Heart left ventricle (tissue), 16 donors: ENCODE data around the gene ROGDI. TPM values are rescaled to one million over a fixed set of nuclear protein-coding genes. Genes with fewer than 3 reads are reported as not detected.

Source experiments
- ATAC-seq, 4 donors: fragments of 200-7000 bp; cut with Tn5 transposase; one replicate each; pipeline ENCODE4 v1.9.1; 2020 to 2022; ENCODE audit warnings: moderate library complexity in 4 of 4, mild to moderate bottlenecking in 3 of 4, moderate number of reproducible peaks in 1 of 4
- DNase-seq, 5 donors: peaks; one replicate each; pipeline ENCODE4 v3.0.0-alpha.2; 2020
- H3K27ac ChIP-seq, 12 donors: fragments of 200-600 bp; sonication (generic) in 4 of 12; one replicate each; pipeline versions ENCODE4 v1.5.0 to v1.8.0; 2016 to 2022; ENCODE audit warnings: mild to moderate bottlenecking in 2 of 12
- H3K27me3 ChIP-seq, 9 donors: fragments of 200-600 bp; sonication (generic) in 2 of 9; one replicate each; pipeline versions ENCODE4 v1.5.1 to v1.8.0; 2016 to 2022; ENCODE audit warnings: mild to moderate bottlenecking in 3 of 9
- H3K36me3 ChIP-seq, 9 donors: fragments of 200-600 bp; sonication (generic) in 2 of 9; one replicate each; pipeline versions ENCODE4 v1.5.0 to v1.8.0; 2018 to 2022; ENCODE audit warnings: mild to moderate bottlenecking in 2 of 9
- H3K4me1 ChIP-seq, 12 donors: fragments of 200-600 bp; sonication (generic) in 4 of 12; one replicate each; pipeline versions ENCODE4 v1.5.0 to v1.8.0; 2016 to 2022; ENCODE audit warnings: mild to moderate bottlenecking in 3 of 12
- H3K4me3 ChIP-seq, 12 donors: fragments of 200-600 bp; sonication (generic) in 4 of 12; one replicate each; pipeline versions ENCODE4 v1.5.0 to v1.8.0; 2017 to 2022; ENCODE audit warnings: mild to moderate bottlenecking in 9 of 12, moderate library complexity in 4 of 12
- H3K9me3 ChIP-seq, 12 donors: fragments of 200-600 bp; sonication (generic) in 4 of 12; one replicate each; pipeline versions ENCODE4 v1.5.0 to v1.8.0; 2016 to 2022; ENCODE audit warnings: mild to moderate bottlenecking in 1 of 12
- CTCF ChIP-seq, 12 donors: fragments of 200-600 bp; sonication (generic) in 4 of 12; IDR thresholded peaks; one replicate each; pipeline versions ENCODE4 v1.5.0 to v1.8.0; 2018 to 2022; ENCODE audit warnings: antibody characterized with exemption in 12 of 12, mild to moderate bottlenecking in 5 of 12
- POLR2A ChIP-seq, 2 donors: fragments of 450-650 bp; IDR thresholded peaks; one replicate each; pipeline ENCODE4 v1.6.1; 2017; ENCODE audit warnings: antibody characterized with exemption in 2 of 2, mild to moderate bottlenecking in 2 of 2, moderate library complexity in 2 of 2
- WGBS, 4 donors: extraction: QIAGEN DNeasy Blood & Tissue Kit in 2 of 4; methylation state at CpG; one replicate each; pipeline versions ENCODE4 v1.1.5 to v1.1.7; 2013 to 2018; 5-methylcytosine and 5-hydroxymethylcytosine counted together
- intact Hi-C, 10 donors: fragments of 100-400 bp; cut with DNase I; formaldehyde crosslinking; loops; one replicate each; pipeline versions ENCODE4 v1.11.1 to v1.14.2; 2022
- polyA plus RNA-seq, 2 donors: library from polyadenylated mRNA; stranded (reverse); fragments of 200-250 nt; gene quantifications; one replicate each; pipeline ENCODE4 v1.2.3, GENCODE V29; 2013
- total RNA-seq, 9 donors: library from RNA; depleted of rRNA in 2 of 9; stranded (reverse); fragments of >200 nt in 2 of 9; fragmentation: NEBNext Ultra II Directional in 3 of 9; extraction: Animal tissue kit (Norgen Biotek cat#: 25700) in 3 of 9; gene quantifications; one replicate each; pipeline versions ENCODE4 v1.1.0 to v1.2.4, GENCODE V29; 2016 to 2023
- donor health status: ischemic (EF 13 %, LVEDD 7.1; RV severe dilation, severe dysfunction).
- donor health status: healthy with polysubstance abuse.
- donor health status: DM: no; HTN: yes; CAD: no.
- donor health status: DM: no; HTN: no; CAD: no.
- donor health status: ischemic (EF 25% LVEDD 6.9; RV normal size, moderate dysfunction).
- donor health status: ischemic (EF 25% LVEDD 5.7; RV mildly dilated, moderate dysfunction).
- donor health status: healthy.
- donor health status: DM: yes; HTN: yes; CAD: no.
- donor health status: ischemic (EF 35%, LVEDD 5.7; RV mildly dilated, moderate dysfunction).
- donor health status: nonischemic (EF 11% LVEDD 7.7; RV severe dilation, severe dysfunction).
- donor health status: DM: yes; HTN: yes; CAD: no.
- donor health status: PGD.
- donor health status: ischemic (EF 29% LVEDD 5.4; RV normal size, mild dysfunction).
- donor health status: nonischemic (EF 23%, LVEDD 6.1; RV moderate dilation, normal function).

ROGDI gene
- total and polyA plus RNA-seq, 11 donors: 43.4 to 167 (median 95.0) TPM

- Histone ChIP-seq H3K4me3 (no peak overlapping the region), H3K27ac (no peak overlapping the region), H3K4me1 (peaks cover 0 to 38% (median 20%) of the 10 kb centered on the region in 12 donors), H3K27me3 (no peaks in the 10 kb centered on the region), H3K36me3 (peaks cover 0 to 36% (median 23%) of the 10 kb centered on the region in 9 donors), H3K9me3 (no peaks in the 10 kb centered on the region)
- intact Hi-C loops: no loop called here
- no peak for TF ChIP-seq CTCF (IDR thresholded peaks at IDR 0.05)
- TF ChIP-seq POLR2A (IDR thresholded peaks at IDR 0.05): no peak
- WGBS, 4 donors: 94 to 96% (median 95%) methylated on average over 9 to 19 of the region's 19 CpGs
- DNase-seq (peak in 1 of 5 donors; percentile 20), ATAC-seq (no peak)
These were observed 3.1 kb downstream of the ROGDI start for GRCh38 chr16:4799171-4799855.

GRCh38 chr16:4798456-4798855 lies 4.0 kb downstream of the ROGDI start:
- intact Hi-C loops: no loop called here
- DNase-seq: no peak

GRCh38 chr16:4797805-4798252 lies 4.6 kb downstream of the ROGDI start:
- Histone ChIP-seq H3K4me1 (peaks cover 0 to 24% (median 15%) of the 10 kb centered on the region in 12 donors), H3K4me3 (no peak overlapping the region), H3K27ac (no peak overlapping the region), H3K9me3 (no peaks in the 10 kb centered on the region), H3K36me3 (peaks cover 0 to 33% (median 21%) of the 10 kb centered on the region in 9 donors), H3K27me3 (no peaks in the 10 kb centered on the region)
- DNase-seq (peak in 1 of 5 donors; percentile 18), ATAC-seq (no peak)
- no peak for TF ChIP-seq CTCF (IDR thresholded peaks at IDR 0.05)
- no peak for TF ChIP-seq POLR2A (IDR thresholded peaks at IDR 0.05)
- 92 to 94% (median 93%) methylated on average over 3 to 22 of the region's 22 CpGs for WGBS, 4 donors
- intact Hi-C loops: no loop called here

More at GRCh38 chr16:4798456-4798855, 4.0 kb downstream of the ROGDI start:
- H3K27me3 ChIP-seq: no peaks in the 10 kb centered on the region
- no peaks in the 10 kb centered on the region for H3K9me3 ChIP-seq
- ATAC-seq: no peak
- TF ChIP-seq CTCF (IDR thresholded peaks at IDR 0.05): no peak
- no peak for TF ChIP-seq POLR2A (IDR thresholded peaks at IDR 0.05)
- peaks cover 0 to 30% (median 20%) of the 10 kb centered on the region in 12 donors for H3K4me1 ChIP-seq
- WGBS, 4 donors: 93 to 98% (median 95%) methylated on average over 8 to 16 of the region's 16 CpGs
- peaks cover 0 to 33% (median 21%) of the 10 kb centered on the region in 9 donors for H3K36me3 ChIP-seq
- no peak overlapping the region for H3K27ac ChIP-seq
- H3K4me3 ChIP-seq: no peak overlapping the region

GRCh38 chr16:4796982-4797804 lies 5.2 kb downstream of the ROGDI start:
- ATAC-seq (no peak), DNase-seq (peak in 1 of 5 donors; percentile 13)
- peaks cover 0 to 33% (median 21%) of the 10 kb centered on the region in 9 donors for H3K36me3 ChIP-seq
- no peak overlapping the region for H3K4me3 ChIP-seq
- H3K27me3 ChIP-seq: no peaks in the 10 kb centered on the region
- intact Hi-C loops: no loop called here
- H3K27ac ChIP-seq: peak overlapping the region in 1 of 12 donors; percentile 3
- WGBS, 4 donors: 86 to 89% (median 87%) methylated on average over 17 to 21 of the region's 21 CpGs
- H3K4me1 ChIP-seq: peaks cover 0 to 24% (median 15%) of the 10 kb centered on the region in 12 donors
- H3K9me3 ChIP-seq: no peaks in the 10 kb centered on the region
- TF ChIP-seq POLR2A (IDR thresholded peaks at IDR 0.05) (no peak), CTCF (IDR thresholded peaks at IDR 0.05) (no peak)
